IMR-90 (cell line): Measurements from ENCODE around the gene RADIL. TPM values are rescaled to one million over a fixed set of nuclear protein-coding genes. Genes with fewer than 3 reads are reported as not detected.
"Not testable (repeated sequence)": the region's sequence is repeated elsewhere in the genome, so short reads cannot be mapped to it uniquely, and the experiment has no call there.

Experiments
- ATAC-seq: fragments of 200-7000 bp; cut with Tn5 transposase; 2 replicates; pipeline ENCODE4 v1.9.1; 2020; ENCODE audit warnings: low read depth, mild to moderate bottlenecking, moderate library complexity
- BruUV-seq: library from RNA; stranded (reverse); fragments of 400-500 nt; replicated peaks from 2 replicates; lab custom pipeline; 2021; lab: Mats Ljungman, UMichigan
- CTCF ChIA-PET: fragments of 300-600 bp; formaldehyde crosslinking; extraction: SDS; loops from one replicate; lab custom pipeline; 2021; ENCODE audit warnings: antibody characterized with exemption; lab: Yijun Ruan, JAX
- POLR2A ChIA-PET: fragments of 300-600 bp; sonication (Branson Sonifier 250); formaldehyde crosslinking; loops from one replicate; lab custom pipeline; 2022; ENCODE audit warnings: antibody characterized with exemption; ENCODE audit not compliant: unreplicated experiment; lab: Charles Lee
- DNase-seq: peaks from one replicate; pipeline ENCODE4 v3.0.0; 2013
- H2AFZ ChIP-seq: replicated peaks from 2 replicates; pipeline ENCODE3; 2013; ENCODE audit warnings: low read length, mild to moderate bottlenecking; ENCODE audit not compliant: poor library complexity
- H2AK5ac ChIP-seq: 2 replicates; pipeline ENCODE4 v1.6.1; 2013; ENCODE audit warnings: low read depth, low read length, inconsistent platforms
- H2AK9ac ChIP-seq: replicated peaks from 2 replicates; pipeline ENCODE3; 2013; ENCODE audit warnings: mild to moderate bottlenecking, low read depth, low read length, moderate library complexity; ENCODE audit not compliant: poor library complexity
- H2BK120ac ChIP-seq: 2 replicates; pipeline ENCODE4 v1.6.1; 2013; ENCODE audit warnings: low read depth, low read length, inconsistent platforms
- H2BK15ac ChIP-seq: 3 replicates; pipeline ENCODE4 v1.6.1; 2013; ENCODE audit warnings: low read depth, low read length, inconsistent platforms
- H2BK20ac ChIP-seq: 2 replicates; pipeline ENCODE4 v1.6.1; 2013; ENCODE audit warnings: low read depth, mild to moderate bottlenecking, inconsistent platforms, low read length, moderate library complexity
- H2BK5ac ChIP-seq: 2 replicates; pipeline ENCODE4 v1.6.1; 2013; ENCODE audit warnings: mild to moderate bottlenecking, low read depth, low read length, inconsistent platforms; ENCODE audit not compliant: poor library complexity, severe bottlenecking
- H3K14ac ChIP-seq: replicated peaks from 2 replicates; pipeline ENCODE4 v1.6.1; 2013; ENCODE audit warnings: low read depth, low read length, inconsistent platforms
- H3K18ac ChIP-seq: 2 replicates; pipeline ENCODE4 v1.6.1; 2013; ENCODE audit warnings: low read depth, low read length, control low read depth
- H3K23ac ChIP-seq: 2 replicates; pipeline ENCODE4 v1.6.1; 2013; ENCODE audit warnings: low read depth, low read length, inconsistent platforms
- H3K27ac ChIP-seq: 2 replicates; pipeline ENCODE4 v1.5.1; 2013; ENCODE audit warnings: mild to moderate bottlenecking, control low read depth, low read length; ENCODE audit not compliant: insufficient read depth
- H3K27me3 ChIP-seq: 2 replicates; pipeline ENCODE4 v1.6.1; 2013; ENCODE audit warnings: low read length; ENCODE audit not compliant: control insufficient read depth, insufficient read depth
- H3K36me3 ChIP-seq: 2 replicates; pipeline ENCODE4 v1.6.1; 2013; ENCODE audit warnings: low read length, mixed read lengths; ENCODE audit not compliant: control insufficient read depth, insufficient read depth
- H3K4ac ChIP-seq: 2 replicates; pipeline ENCODE4 v1.6.1; 2013; ENCODE audit warnings: low read depth, low read length, inconsistent platforms
- H3K4me1 ChIP-seq: 2 replicates; pipeline ENCODE4 v1.6.1; 2013; ENCODE audit warnings: low read length, mixed read lengths; ENCODE audit not compliant: control insufficient read depth, insufficient read depth
- H3K4me2 ChIP-seq: 2 replicates; pipeline ENCODE4 v1.6.1; 2013; ENCODE audit warnings: low read depth, mild to moderate bottlenecking, control low read depth, low read length, moderate library complexity
- H3K4me3 ChIP-seq: 2 replicates; pipeline ENCODE4 v1.5.1; 2013; ENCODE audit warnings: low read depth, mild to moderate bottlenecking, control low read depth, low read length, moderate library complexity; ENCODE audit not compliant: insufficient read depth
- H3K56ac ChIP-seq: 2 replicates; pipeline ENCODE4 v1.6.1; 2013; ENCODE audit warnings: low read length, inconsistent platforms; ENCODE audit not compliant: insufficient read depth; ENCODE audit errors: extremely low read depth
- H3K79me1 ChIP-seq, 2 experiments: 2 replicates each; pipeline ENCODE4 v1.6.1; 2013; ENCODE audit warnings: low read length in 2 of 2, inconsistent platforms in 1 of 2, low read depth in 1 of 2
- H3K9ac ChIP-seq: 2 replicates; pipeline ENCODE4 v1.6.1; 2013; ENCODE audit warnings: low read depth, low read length, control low read depth
- H3K9me1 ChIP-seq: 2 replicates; pipeline ENCODE4 v1.6.1; 2013; ENCODE audit warnings: low read length, inconsistent platforms; ENCODE audit not compliant: insufficient read depth
- H3K9me3 ChIP-seq: 2 replicates; pipeline ENCODE4 v1.6.1; 2013; ENCODE audit warnings: low read length; ENCODE audit not compliant: control insufficient read depth, insufficient read depth
- H4K20me1 ChIP-seq: 2 replicates; pipeline ENCODE4 v1.6.1; 2013; ENCODE audit warnings: low read length, inconsistent platforms; ENCODE audit not compliant: insufficient read depth
- H4K5ac ChIP-seq: 2 replicates; pipeline ENCODE4 v1.6.1; 2013; ENCODE audit warnings: mild to moderate bottlenecking, low read depth, low read length, control low read depth
- H4K8ac ChIP-seq, 2 experiments: 2 replicates each; pipeline ENCODE4 v1.6.1; 2013; ENCODE audit warnings: low read depth in 2 of 2, low read length in 2 of 2, control low read depth in 1 of 2, inconsistent platforms in 1 of 2
- H4K91ac ChIP-seq: 2 replicates; pipeline ENCODE4 v1.6.1; 2013; ENCODE audit warnings: low read depth, low read length, inconsistent platforms; ENCODE audit not compliant: insufficient read depth
- RCOR1 ChIP-seq: IDR thresholded peaks from 2 replicates; pipeline ENCODE4 v1.6.1; 2012; ENCODE audit warnings: mild to moderate bottlenecking, low read length, improper control_type of control experiment; ENCODE audit not compliant: insufficient replicate concordance
- WGBS, 2 experiments: methylation state at CpG; one replicate each; pipeline versions ENCODE4 v1.1.5 to v1.1.7; 2013; ENCODE audit warnings: missing lambda C conversion rate in 2 of 2; ENCODE audit not compliant: insufficient read length in 1 of 2; ENCODE audit errors: extremely low coverage in 2 of 2; 5-methylcytosine and 5-hydroxymethylcytosine counted together
- dilution Hi-C: fragments of 300-500 bp; cut with HindIII; formaldehyde crosslinking; loops from one replicate; pipeline ENCODE4 v1.14.3; 2018; ENCODE audit warnings: low sequenced_read_pairs; ENCODE audit not compliant: unreplicated experiment
- in situ Hi-C: fragments of 300-500 bp; cut with MboI; formaldehyde crosslinking; loops from 3 replicates; pipeline ENCODE4 v1.14.3; 2019; ENCODE audit warnings: low sequenced_read_pairs, inconsistent platforms, mixed read lengths
- intact Hi-C: fragments of 100-400 bp; cut with micrococcal nuclease; formaldehyde crosslinking; loops from 2 replicates; pipeline ENCODE4 v1.10.0; 2022
- polyA plus RNA-seq, 3 experiments: library from polyadenylated mRNA; depleted of rRNA; stranded (reverse); fragments of >200 nt; gene quantifications; 2 replicates each; pipeline ENCODE4 v1.2.3, GENCODE V29; 2012; ENCODE audit warnings: low replicate concordance in 1 of 3
- total RNA-seq: library from RNA; depleted of rRNA; stranded (reverse); fragments of >200 nt; gene quantifications from 2 replicates; pipeline ENCODE4 v1.2.3, GENCODE V29; 2012

Gene RADIL
- total and polyA plus RNA-seq, 2 of the 4 experiments (the other 2 are of a cell fraction) = 0.18 to 0.48 TPM

DNA sequence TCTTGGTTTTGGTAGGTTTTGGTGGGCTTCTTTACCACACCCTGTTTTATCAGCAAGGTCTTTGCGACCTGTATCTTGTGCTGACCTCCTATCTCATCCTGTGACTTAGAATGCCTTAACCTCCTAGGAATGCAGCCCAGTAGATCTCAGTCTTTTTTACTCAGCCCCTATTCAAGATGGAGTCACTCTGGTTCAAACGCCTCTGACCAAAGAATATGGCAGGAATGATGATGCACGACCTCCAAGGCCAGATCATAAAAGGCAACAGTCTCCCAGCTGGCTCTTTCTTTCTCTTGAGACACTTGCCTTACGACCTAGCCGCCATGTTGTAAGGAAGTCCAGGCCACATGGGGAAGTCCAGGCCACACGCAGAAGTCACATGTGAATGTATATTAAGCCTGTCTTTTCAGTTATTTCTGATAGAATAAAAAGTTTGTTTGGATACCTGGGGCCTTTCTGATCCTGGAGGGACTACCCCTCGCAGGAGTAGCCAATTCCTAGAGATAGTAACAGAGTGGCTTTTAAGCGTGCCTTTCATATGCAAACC, 10.5 kb upstream of the RADIL start:
- H3K4ac ChIP-seq = no peak overlapping the region
- CTCF ChIA-PET = no interaction called here
- H3K9ac ChIP-seq = no peak overlapping the region
- H2BK120ac ChIP-seq = no peak overlapping the region
- no peak for ATAC-seq
- no peak overlapping the region for H2AK9ac ChIP-seq
- WGBS, 2 experiments = no CpG with 5 or more reads among the region's 8 CpGs
- H3K4me1 ChIP-seq = no peaks in the 10 kb centered on the region
- in situ Hi-C loops (no loop called here), intact Hi-C loops (no loop called here), dilution Hi-C loops (no loop called here)
- no peak overlapping the region for H2BK15ac ChIP-seq
- no peak for DNase-seq
- no peak overlapping the region for H3K18ac ChIP-seq
- no peaks in the 10 kb centered on the region for H3K27me3 ChIP-seq
- H2AK5ac ChIP-seq = no peak overlapping the region
- no peak overlapping the region for H4K8ac ChIP-seq
- H3K9me1 ChIP-seq = no peaks in the 10 kb centered on the region
- no peak overlapping the region for H4K5ac ChIP-seq
- no TSS peak for BruUV-seq
- TF ChIP-seq RCOR1 = no peak
- H3K9me3 ChIP-seq = peaks cover 5% of the 10 kb centered on the region; the same call in 1 of the 2 replicates
- no peak overlapping the region for H3K23ac ChIP-seq
- H2BK20ac ChIP-seq = no peak overlapping the region
- H4K91ac ChIP-seq = no peak overlapping the region
- H2BK5ac ChIP-seq = no peak overlapping the region
- no peaks in the 10 kb centered on the region for H3K36me3 ChIP-seq
- POLR2A ChIA-PET = no interaction called here
- no peaks in the 10 kb centered on the region for H4K20me1 ChIP-seq
- no peak overlapping the region for H3K4me2 ChIP-seq
- no peak overlapping the region for H3K56ac ChIP-seq
- H3K79me1 ChIP-seq = no peaks in the 10 kb centered on the region
- no peak overlapping the region for H3K4me3 ChIP-seq
- no peak overlapping the region for H3K14ac ChIP-seq
- no peak overlapping the region for H3K27ac ChIP-seq
- H2AFZ ChIP-seq = no peak overlapping the region

DNA sequence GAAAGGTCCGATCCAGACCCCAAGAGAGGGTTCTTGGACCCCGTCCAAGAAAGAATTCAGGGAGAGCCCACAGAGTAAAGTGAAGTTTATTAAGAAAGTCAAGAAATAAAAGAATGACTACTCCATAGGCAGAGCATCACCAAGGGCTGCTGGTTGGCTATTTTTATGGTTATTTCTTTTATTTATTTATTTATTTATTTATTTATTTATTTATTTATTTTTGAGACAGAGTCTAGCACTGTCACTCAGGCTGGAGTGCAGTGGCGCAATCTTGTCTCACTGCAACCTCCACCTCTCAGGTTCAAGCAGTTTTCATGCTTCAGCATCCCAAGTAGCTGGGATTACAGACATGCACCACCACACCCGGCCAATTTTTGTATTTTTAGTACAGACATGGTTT, 9.7 kb upstream of the RADIL start:
- H3K9me1 ChIP-seq, in situ Hi-C loops, H2AK5ac ChIP-seq, H3K9ac ChIP-seq, DNase-seq, intact Hi-C loops, H3K79me1 ChIP-seq, H4K8ac ChIP-seq, H4K91ac ChIP-seq, POLR2A ChIA-PET, ATAC-seq, H2BK15ac ChIP-seq, dilution Hi-C loops, H2AFZ ChIP-seq, CTCF ChIA-PET, H3K14ac ChIP-seq, H3K4ac ChIP-seq, H3K23ac ChIP-seq, H3K4me2 ChIP-seq, H3K56ac ChIP-seq, H2BK20ac ChIP-seq, H4K20me1 ChIP-seq, H3K9me3 ChIP-seq, H4K5ac ChIP-seq, H3K18ac ChIP-seq, H3K36me3 ChIP-seq, H3K27me3 ChIP-seq, BruUV-seq, H2BK120ac ChIP-seq, H3K4me3 ChIP-seq, H3K4me1 ChIP-seq, H2BK5ac ChIP-seq, H3K27ac ChIP-seq, H2AK9ac ChIP-seq: not testable (repeated sequence)
- 60% methylated on average over 1 of the region's 4 CpGs; no CpG with 5 or more reads in 1 of the 2 experiments for WGBS, 2 experiments
